Measurements from ENCODE around the gene TVP23C.

TVP23C gene

DNA sequence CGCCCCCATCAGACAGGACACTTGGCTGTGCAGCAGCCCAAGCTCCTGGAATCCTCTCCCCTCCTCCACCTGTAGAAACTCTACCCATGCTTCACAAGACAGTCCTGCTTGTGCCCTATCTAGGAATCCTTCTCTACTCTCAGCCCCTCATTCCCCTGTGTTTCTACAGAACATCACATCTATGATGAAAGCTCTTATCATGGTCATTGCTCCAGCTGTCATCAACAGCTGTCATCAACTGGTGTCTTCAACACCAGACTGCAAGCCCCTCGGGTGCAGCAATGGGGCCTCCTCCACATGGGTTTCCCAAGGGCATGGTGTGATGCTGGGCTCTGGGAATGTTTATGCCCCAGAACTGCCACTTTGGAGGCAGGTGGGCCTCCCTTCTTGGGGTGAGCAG, 74.7 kb downstream of the TVP23C start:
- TF ChIP-seq SNAI2 (CRISPR knock-in tag; IDR thresholded peaks at IDR 0.05), result no peak
- no peak for ATAC-seq

- no peak for ATAC-seq
- no peak for TF ChIP-seq ZFP3 (CRISPR knock-in tag; IDR thresholded peaks at IDR 0.05)
- no peak for TF ChIP-seq RARB (CRISPR knock-in tag; IDR thresholded peaks at IDR 0.05)
- TF ChIP-seq CSDC2 (CRISPR knock-in tag; IDR thresholded peaks at IDR 0.05), result no peak
- no peak for TF ChIP-seq ARNTL (CRISPR knock-in tag; IDR thresholded peaks at IDR 0.05; ENCODE audit: borderline replicate concordance, low read depth)
- TF ChIP-seq ZC3H10 (CRISPR knock-in tag; IDR thresholded peaks at IDR 0.05), result no peak
- TF ChIP-seq TOX (CRISPR knock-in tag; IDR thresholded peaks at IDR 0.05; ENCODE audit: borderline replicate concordance), result no peak
- no peak for TF ChIP-seq ZNF565 (CRISPR knock-in tag; conservative IDR thresholded peaks at IDR 0.05; ENCODE audit: low read depth)
- TF ChIP-seq, protein P1, sequence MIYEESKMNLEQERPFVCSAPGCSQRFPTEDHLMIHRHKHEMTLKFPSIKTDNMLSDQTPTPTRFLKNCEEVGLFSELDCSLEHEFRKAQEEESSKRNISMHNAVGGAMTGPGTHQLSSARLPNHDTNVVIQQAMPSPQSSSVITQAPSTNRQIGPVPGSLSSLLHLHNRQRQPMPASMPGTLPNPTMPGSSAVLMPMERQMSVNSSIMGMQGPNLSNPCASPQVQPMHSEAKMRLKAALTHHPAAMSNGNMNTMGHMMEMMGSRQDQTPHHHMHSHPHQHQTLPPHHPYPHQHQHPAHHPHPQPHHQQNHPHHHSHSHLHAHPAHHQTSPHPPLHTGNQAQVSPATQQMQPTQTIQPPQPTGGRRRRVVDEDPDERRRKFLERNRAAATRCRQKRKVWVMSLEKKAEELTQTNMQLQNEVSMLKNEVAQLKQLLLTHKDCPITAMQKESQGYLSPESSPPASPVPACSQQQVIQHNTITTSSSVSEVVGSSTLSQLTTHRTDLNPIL (CRISPR knock-in tag; IDR thresholded peaks at IDR 0.05; ENCODE audit: low read depth), result no peak
- no peak for TF ChIP-seq CSRNP3 (CRISPR knock-in tag; IDR thresholded peaks at IDR 0.05)
- no peak for TF ChIP-seq TCF4 (CRISPR knock-in tag; IDR thresholded peaks at IDR 0.05; ENCODE audit: borderline replicate concordance)
- no peak for TF ChIP-seq ISL1 (CRISPR knock-in tag; IDR thresholded peaks at IDR 0.05)
- no peak for TF ChIP-seq ZNF70 (CRISPR knock-in tag; IDR thresholded peaks at IDR 0.05)
- TF ChIP-seq, protein P2, sequence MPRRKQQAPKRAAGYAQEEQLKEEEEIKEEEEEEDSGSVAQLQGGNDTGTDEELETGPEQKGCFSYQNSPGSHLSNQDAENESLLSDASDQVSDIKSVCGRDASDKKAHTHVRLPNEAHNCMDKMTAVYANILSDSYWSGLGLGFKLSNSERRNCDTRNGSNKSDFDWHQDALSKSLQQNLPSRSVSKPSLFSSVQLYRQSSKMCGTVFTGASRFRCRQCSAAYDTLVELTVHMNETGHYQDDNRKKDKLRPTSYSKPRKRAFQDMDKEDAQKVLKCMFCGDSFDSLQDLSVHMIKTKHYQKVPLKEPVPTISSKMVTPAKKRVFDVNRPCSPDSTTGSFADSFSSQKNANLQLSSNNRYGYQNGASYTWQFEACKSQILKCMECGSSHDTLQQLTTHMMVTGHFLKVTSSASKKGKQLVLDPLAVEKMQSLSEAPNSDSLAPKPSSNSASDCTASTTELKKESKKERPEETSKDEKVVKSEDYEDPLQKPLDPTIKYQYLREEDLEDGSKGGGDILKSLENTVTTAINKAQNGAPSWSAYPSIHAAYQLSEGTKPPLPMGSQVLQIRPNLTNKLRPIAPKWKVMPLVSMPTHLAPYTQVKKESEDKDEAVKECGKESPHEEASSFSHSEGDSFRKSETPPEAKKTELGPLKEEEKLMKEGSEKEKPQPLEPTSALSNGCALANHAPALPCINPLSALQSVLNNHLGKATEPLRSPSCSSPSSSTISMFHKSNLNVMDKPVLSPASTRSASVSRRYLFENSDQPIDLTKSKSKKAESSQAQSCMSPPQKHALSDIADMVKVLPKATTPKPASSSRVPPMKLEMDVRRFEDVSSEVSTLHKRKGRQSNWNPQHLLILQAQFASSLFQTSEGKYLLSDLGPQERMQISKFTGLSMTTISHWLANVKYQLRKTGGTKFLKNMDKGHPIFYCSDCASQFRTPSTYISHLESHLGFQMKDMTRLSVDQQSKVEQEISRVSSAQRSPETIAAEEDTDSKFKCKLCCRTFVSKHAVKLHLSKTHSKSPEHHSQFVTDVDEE (CRISPR knock-in tag; IDR thresholded peaks at IDR 0.05), result no peak
- no peak for TF ChIP-seq ZNF8 (CRISPR knock-in tag; IDR thresholded peaks at IDR 0.05)
- no peak for TF ChIP-seq SNAI2 (CRISPR knock-in tag; IDR thresholded peaks at IDR 0.05)
- TF ChIP-seq, protein P3, sequence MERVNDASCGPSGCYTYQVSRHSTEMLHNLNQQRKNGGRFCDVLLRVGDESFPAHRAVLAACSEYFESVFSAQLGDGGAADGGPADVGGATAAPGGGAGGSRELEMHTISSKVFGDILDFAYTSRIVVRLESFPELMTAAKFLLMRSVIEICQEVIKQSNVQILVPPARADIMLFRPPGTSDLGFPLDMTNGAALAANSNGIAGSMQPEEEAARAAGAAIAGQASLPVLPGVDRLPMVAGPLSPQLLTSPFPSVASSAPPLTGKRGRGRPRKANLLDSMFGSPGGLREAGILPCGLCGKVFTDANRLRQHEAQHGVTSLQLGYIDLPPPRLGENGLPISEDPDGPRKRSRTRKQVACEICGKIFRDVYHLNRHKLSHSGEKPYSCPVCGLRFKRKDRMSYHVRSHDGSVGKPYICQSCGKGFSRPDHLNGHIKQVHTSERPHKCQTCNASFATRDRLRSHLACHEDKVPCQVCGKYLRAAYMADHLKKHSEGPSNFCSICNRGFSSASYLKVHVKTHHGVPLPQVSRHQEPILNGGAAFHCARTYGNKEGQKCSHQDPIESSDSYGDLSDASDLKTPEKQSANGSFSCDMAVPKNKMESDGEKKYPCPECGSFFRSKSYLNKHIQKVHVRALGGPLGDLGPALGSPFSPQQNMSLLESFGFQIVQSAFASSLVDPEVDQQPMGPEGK (CRISPR knock-in tag; IDR thresholded peaks at IDR 0.05; ENCODE audit: borderline replicate concordance), result no peak
- no peak for TF ChIP-seq GLIS3 (CRISPR knock-in tag; IDR thresholded peaks at IDR 0.05)
- TF ChIP-seq PPARA (CRISPR knock-in tag; IDR thresholded peaks at IDR 0.05; ENCODE audit: borderline replicate concordance), result no peak
These were observed 78.2 kb downstream of the TVP23C start for GRCh38 chr17:15485045-15485444.

GRCh38 chr17:15483431-15483830, 79.9 kb downstream of the TVP23C start:
- no peak for ATAC-seq
- TF ChIP-seq, protein P3 (CRISPR knock-in tag; IDR thresholded peaks at IDR 0.05; ENCODE audit: borderline replicate concordance), result no peak
- no peak for TF ChIP-seq ZNF565 (CRISPR knock-in tag; conservative IDR thresholded peaks at IDR 0.05; ENCODE audit: low read depth)
- TF ChIP-seq ARNTL (CRISPR knock-in tag; IDR thresholded peaks at IDR 0.05; ENCODE audit: borderline replicate concordance, low read depth), result no peak
- TF ChIP-seq ZNF8 (CRISPR knock-in tag; IDR thresholded peaks at IDR 0.05), result no peak
- TF ChIP-seq, protein P1 (CRISPR knock-in tag; IDR thresholded peaks at IDR 0.05; ENCODE audit: low read depth), result no peak
- no peak for TF ChIP-seq RARB (CRISPR knock-in tag; IDR thresholded peaks at IDR 0.05)
- no peak for TF ChIP-seq ISL1 (CRISPR knock-in tag; IDR thresholded peaks at IDR 0.05)
- TF ChIP-seq CSRNP3 (CRISPR knock-in tag; IDR thresholded peaks at IDR 0.05), result no peak
- TF ChIP-seq TOX (CRISPR knock-in tag; IDR thresholded peaks at IDR 0.05; ENCODE audit: borderline replicate concordance), result no peak
- TF ChIP-seq GLIS3 (CRISPR knock-in tag; IDR thresholded peaks at IDR 0.05), result no peak
- no peak for TF ChIP-seq OSR1 (CRISPR knock-in tag; IDR thresholded peaks at IDR 0.05)
- no peak for TF ChIP-seq SNAI2 (CRISPR knock-in tag; IDR thresholded peaks at IDR 0.05)
- TF ChIP-seq ZFP30 (CRISPR knock-in tag; IDR thresholded peaks at IDR 0.05), result no peak
- TF ChIP-seq PPARA (CRISPR knock-in tag; IDR thresholded peaks at IDR 0.05; ENCODE audit: borderline replicate concordance), result no peak
- no peak for TF ChIP-seq ZNF70 (CRISPR knock-in tag; IDR thresholded peaks at IDR 0.05)
- TF ChIP-seq, protein P2 (CRISPR knock-in tag; IDR thresholded peaks at IDR 0.05), result no peak
- TF ChIP-seq TCF4 (CRISPR knock-in tag; IDR thresholded peaks at IDR 0.05; ENCODE audit: borderline replicate concordance), result no peak

Data from SK-N-SH treated with all-trans-retinoic acid at 6 μM for 48 hours (cell line).